IPS DF 6.9 (cell line): ENCODE data around the gene SPTLC2.

Source experiments
- DNase-seq: peaks from one replicate; pipeline ENCODE4 v3.0.0-alpha.2; 2013; ENCODE audit warnings: low read depth, low spot score
- H3K27ac ChIP-seq: one replicate; pipeline ENCODE4 v1.5.1; 2013; ENCODE audit warnings: low read length, control low read depth
- H3K27me3 ChIP-seq: 2 replicates; pipeline ENCODE4 v1.6.1; 2013; ENCODE audit warnings: mild to moderate bottlenecking, low read length; ENCODE audit not compliant: control insufficient read depth, insufficient read depth
- H3K36me3 ChIP-seq: 2 replicates; pipeline ENCODE4 v1.6.1; 2013; ENCODE audit warnings: low read length; ENCODE audit not compliant: control insufficient read depth, insufficient read depth
- H3K4me1 ChIP-seq: 2 replicates; pipeline ENCODE4 v1.6.1; 2013; ENCODE audit warnings: low read length; ENCODE audit not compliant: control insufficient read depth, insufficient read depth
- H3K4me3 ChIP-seq: 2 replicates; pipeline ENCODE4 v1.5.1; 2013; ENCODE audit warnings: mild to moderate bottlenecking, low read length
- H3K9me3 ChIP-seq: 2 replicates; pipeline ENCODE4 v1.6.1; 2013; ENCODE audit warnings: low read length, inconsistent platforms; ENCODE audit not compliant: control insufficient read depth, insufficient read depth
- WGBS: extraction: QIAGEN DNeasy Blood & Tissue Kit; methylation state at CpG from one replicate; pipeline ENCODE4 v1.1.7; 2013; ENCODE audit warnings: mixed read lengths, missing lambda C conversion rate; ENCODE audit not compliant: insufficient read length, insufficient coverage; 5-methylcytosine and 5-hydroxymethylcytosine counted together

Gene SPTLC2

DNA sequence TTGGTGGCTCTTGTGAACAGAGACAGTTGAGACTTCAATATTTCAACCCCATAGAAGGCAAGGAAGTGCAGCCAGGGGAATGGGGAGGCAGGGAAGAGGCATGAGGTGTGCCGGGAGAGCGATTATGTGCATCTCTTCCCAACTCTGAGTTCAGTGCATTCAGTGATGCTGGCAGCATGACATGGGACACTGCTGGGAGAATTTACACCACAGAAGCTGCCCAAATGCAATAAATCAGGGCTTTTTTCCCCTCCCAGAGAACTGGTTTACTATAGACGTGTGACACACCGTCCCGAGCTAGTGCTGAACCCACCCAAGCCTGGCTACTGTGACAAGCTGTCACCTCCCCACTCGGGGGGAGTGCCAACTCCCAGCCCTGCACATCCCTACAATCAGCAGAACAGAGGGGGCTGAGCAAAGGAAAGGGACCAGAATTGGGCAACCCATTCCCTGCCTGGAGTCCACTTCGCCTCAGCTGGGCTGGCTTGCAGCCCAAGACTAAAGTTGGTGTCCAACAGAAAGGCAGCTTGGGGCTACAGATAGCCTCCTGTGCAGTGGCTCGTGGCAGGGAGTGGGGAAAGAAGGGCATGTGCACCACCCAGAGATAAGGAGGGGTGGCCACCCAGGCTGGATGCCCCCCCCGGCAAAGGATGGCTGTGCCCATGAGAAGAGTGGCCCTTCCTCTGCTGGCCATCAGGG, 141.8 kb downstream of the SPTLC2 start:
- Histone ChIP-seq H3K4me3 (no peak overlapping the region), H3K27ac (no peak overlapping the region), H3K27me3 (no peaks in the 10 kb centered on the region), H3K4me1 (no peaks in the 10 kb centered on the region; the same call in 1 of the 2 replicates), H3K9me3 (no peaks in the 10 kb centered on the region), H3K36me3 (no peaks in the 10 kb centered on the region; the same call in 1 of the 2 replicates)
- no CpG with 5 or more reads among the region's 9 CpGs for WGBS
- no peak for DNase-seq

DNA sequence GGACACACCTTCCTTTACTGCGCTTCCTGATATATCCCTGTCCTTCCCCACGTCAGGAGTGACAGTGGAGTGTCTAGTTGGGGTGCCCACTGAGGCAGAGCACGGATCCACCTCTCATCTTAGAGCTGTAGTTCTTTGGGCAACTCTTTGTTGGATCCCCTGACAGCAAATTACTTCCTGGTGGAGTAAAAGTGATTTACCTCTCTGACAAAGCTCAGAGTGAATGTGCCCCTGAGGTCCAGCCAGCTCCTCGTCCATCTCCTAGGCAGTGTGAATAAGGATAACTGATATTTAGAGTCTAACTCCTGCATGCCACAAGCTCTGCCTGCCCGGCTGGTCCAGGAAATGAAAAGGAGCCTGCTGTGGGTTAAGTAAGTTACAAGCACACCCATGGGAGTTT, 142.5 kb downstream of the SPTLC2 start:
- no peak for DNase-seq
- H3K27ac ChIP-seq, result no peak overlapping the region
- no peaks in the 10 kb centered on the region for H3K9me3 ChIP-seq
- no CpG with 5 or more reads among the region's 5 CpGs for WGBS
- H3K36me3 ChIP-seq, result peaks cover 1% of the 10 kb centered on the region; the same call in 1 of the 2 replicates
- no peaks in the 10 kb centered on the region for H3K27me3 ChIP-seq
- no peak overlapping the region for H3K4me3 ChIP-seq
- H3K4me1 ChIP-seq, result no peaks in the 10 kb centered on the region; the same call in 1 of the 2 replicates

DNA sequence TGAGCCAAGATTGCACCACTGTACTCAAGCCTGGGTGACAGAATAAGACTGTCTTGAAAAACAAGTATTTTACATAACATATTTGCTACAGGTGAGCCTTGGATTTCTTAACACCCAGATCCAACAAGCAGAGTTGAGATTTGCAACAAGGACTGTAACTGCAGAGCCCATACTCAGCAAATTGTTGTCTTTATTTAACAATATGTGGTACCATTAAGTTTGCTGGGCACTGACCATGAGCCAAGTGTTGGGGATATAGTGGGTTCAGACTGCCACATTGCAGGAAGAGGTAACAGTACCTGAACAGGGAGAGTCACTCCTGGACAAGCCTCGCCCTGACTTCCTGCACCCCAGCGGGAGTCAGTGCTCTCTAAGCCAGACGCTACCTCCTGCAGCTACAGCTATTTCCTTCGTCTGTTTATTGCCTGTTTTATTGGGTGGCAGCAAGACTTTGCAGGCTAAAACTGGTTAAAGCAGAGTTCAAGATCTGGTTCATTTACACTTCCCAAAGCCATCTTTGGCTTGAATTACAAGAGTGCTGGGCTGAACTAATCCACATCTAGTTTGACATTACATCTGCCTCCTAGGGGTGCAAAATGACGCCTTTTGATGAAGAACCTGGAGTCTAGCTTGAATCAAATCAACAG, 146.1 kb downstream of the SPTLC2 start:
- no peaks in the 10 kb centered on the region for H3K4me1 ChIP-seq
- no CpG with 5 or more reads among the region's 5 CpGs for WGBS
- H3K9me3 ChIP-seq, result no peaks in the 10 kb centered on the region
- no peaks in the 10 kb centered on the region for H3K27me3 ChIP-seq
- no peak overlapping the region for H3K27ac ChIP-seq
- DNase-seq, result no peak
- peaks cover 11% of the 10 kb centered on the region; the same call in 1 of the 2 replicates for H3K36me3 ChIP-seq
- no peak overlapping the region for H3K4me3 ChIP-seq

DNA sequence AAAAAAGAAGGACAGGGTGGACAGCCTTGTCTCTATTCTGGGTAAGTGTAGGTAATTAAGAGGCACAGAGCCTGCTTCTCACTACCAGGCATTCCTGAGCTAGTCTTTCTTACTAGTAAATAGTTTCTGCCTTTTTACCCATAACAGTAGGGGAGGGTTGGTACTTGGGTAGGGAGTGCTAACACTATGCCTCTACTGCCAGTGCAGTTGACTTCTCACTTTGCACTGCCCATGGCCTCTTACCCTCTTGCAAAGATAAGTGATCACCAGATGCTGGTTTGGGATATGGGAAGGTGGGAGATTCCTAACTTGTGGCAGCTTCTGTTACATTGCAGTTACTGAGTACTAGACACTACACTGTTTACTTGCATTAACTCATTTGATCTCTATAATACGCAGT, 146.9 kb downstream of the SPTLC2 start:
- no peak for DNase-seq
- H3K9me3 ChIP-seq, result no peaks in the 10 kb centered on the region
- H3K36me3 ChIP-seq, result peaks cover 17% of the 10 kb centered on the region; the same call in 1 of the 2 replicates

DNA sequence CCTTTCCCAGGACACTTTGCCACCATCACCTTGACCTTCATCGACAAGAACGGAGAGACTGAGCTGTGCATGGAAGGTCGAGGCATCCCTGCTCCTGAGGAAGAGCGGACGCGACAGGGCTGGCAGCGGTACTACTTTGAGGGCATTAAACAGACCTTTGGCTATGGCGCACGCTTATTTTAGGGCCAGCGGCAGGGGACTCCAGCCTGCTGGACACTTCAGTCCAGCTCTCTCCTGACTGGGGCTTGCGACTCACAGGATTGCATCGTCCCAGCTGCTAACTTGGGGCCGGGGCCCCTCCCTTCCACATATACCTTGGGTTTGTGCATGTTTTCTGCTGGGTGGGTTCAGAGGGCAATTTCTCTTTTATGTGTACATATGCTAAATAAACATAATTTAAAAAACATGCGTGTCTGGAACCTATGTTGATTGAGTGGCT, 147.4 kb downstream of the SPTLC2 start:
- no peak for DNase-seq
- H3K27ac ChIP-seq, result no peak overlapping the region
- no CpG with 5 or more reads among the region's 14 CpGs for WGBS
- peaks cover 19% of the 10 kb centered on the region; the same call in 1 of the 2 replicates for H3K36me3 ChIP-seq
- no peaks in the 10 kb centered on the region for H3K4me1 ChIP-seq
- no peak overlapping the region for H3K4me3 ChIP-seq
- H3K9me3 ChIP-seq, result no peaks in the 10 kb centered on the region
- H3K27me3 ChIP-seq, result no peaks in the 10 kb centered on the region

More for the DNA sequence above, 146.9 kb downstream of the SPTLC2 start:
- no CpG with 5 or more reads among the region's 1 CpG for WGBS
- Histone ChIP-seq H3K4me3 (no peak overlapping the region), H3K4me1 (no peaks in the 10 kb centered on the region), H3K27me3 (no peaks in the 10 kb centered on the region), H3K27ac (no peak overlapping the region)

DNA sequence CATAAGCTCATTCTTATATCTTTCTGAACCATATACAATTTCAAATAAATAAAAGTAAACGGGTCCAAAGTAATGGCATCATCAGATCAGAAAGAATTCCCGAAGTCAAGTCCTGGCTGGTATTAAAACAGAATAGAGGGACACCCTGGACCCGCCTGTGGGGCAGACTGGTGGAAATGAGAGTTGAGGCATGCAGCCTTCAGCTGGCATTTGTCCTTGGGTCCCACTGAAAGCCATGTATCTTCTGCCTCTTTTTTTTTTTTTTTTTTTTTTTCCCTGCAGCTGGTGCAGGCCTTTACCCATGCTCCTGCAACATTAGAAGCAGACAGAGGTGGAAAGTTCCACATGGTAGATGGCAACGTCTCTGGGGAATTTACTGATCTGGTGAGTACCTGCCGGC, 148.6 kb downstream of the SPTLC2 start:
- no peaks in the 10 kb centered on the region for H3K27me3 ChIP-seq
- H3K9me3 ChIP-seq, result no peaks in the 10 kb centered on the region
- H3K4me3 ChIP-seq, result no peak overlapping the region
- H3K36me3 ChIP-seq, result peaks cover 22% of the 10 kb centered on the region; the same call in 1 of the 2 replicates
- no peak for DNase-seq
- H3K4me1 ChIP-seq, result no peaks in the 10 kb centered on the region
- H3K27ac ChIP-seq, result no peak overlapping the region
- no CpG with 5 or more reads among the region's 5 CpGs for WGBS

DNA sequence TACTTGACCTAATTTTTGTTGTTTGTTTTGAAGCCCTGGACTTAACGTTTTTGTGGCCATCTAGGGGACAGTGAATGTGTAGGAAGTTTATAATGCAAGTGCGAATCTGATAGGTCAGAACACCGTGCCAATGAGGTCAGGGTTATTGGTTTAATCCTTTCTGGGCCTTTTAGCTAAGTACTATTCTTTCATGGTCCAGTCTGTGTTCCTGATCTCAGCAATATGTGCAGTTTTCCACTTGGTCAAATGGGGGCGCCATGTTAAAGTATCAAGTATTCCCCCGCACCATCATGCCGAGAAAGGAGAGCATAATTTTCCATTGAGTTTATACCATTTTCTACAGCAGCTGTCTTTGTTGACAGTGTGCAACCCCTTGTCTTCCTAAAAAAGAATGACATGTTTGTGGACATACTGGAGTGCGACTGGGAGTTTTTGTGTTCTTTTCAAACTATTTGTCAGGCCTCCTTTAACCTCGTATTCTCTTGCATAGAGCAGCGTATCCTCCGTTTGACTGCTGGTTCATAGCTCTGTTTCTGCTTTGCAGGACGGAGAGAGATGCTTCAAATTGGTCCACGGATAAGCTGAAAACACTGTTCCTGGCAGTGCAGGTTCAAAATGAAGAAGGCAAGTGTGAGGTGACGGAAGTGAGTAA, 157.2 kb downstream of the SPTLC2 start:
- no peak overlapping the region for H3K27ac ChIP-seq

DNA sequence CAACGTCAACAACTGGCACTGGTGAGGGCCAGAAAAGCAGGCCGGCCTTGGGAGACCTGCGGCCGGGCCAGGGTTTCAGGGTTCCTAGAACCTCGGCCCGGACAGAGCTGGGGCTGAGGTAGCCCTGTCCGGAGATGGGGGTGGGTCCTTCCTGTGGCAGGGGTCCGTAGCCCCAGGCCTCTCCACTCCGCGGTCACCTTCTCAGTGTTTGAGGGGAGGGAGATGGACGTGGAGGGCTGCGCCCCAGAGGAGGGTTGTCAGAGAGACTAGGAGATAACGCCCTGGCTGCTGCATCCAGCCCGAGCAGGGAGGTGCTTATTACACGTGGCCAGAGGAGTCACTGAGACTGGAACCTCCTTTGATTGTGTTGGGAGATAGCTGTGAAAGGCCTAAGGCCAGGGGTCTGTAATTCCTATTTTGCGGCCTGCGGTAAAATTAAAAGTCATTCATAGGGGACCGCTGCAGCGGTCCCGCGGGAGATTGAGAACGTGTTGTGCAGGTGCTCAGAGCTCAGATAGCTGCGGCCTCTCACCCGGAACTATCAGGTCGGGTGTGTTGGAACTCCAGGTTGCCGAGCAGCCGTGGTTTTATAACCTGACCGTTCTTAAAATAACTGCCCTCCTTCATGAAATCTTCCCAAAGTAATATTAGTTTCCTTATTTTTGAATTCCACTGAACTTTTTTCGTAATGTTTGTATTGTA, 158.0 kb downstream of the SPTLC2 start:
- no CpG with 5 or more reads among the region's 29 CpGs for WGBS
- Histone ChIP-seq H3K27ac (no peak overlapping the region), H3K9me3 (no peaks in the 10 kb centered on the region), H3K4me3 (peak overlapping the region; percentile 94), H3K4me1 (no peaks in the 10 kb centered on the region), H3K27me3 (no peaks in the 10 kb centered on the region), H3K36me3 (peaks cover 15% of the 10 kb centered on the region; the same call in 1 of the 2 replicates)
- DNase-seq, result no peak

More for the DNA sequence above, 157.2 kb downstream of the SPTLC2 start:
- H3K27me3 ChIP-seq, result no peaks in the 10 kb centered on the region
- no CpG with 5 or more reads among the region's 13 CpGs for whole genome bisulfite sequencing
- no peaks in the 10 kb centered on the region for H3K4me1 ChIP-seq
- DNase-seq, result peak; percentile 52
- peak overlapping the region; percentile 94; the same call in 1 of the 2 replicates for H3K4me3 ChIP-seq
- H3K36me3 ChIP-seq, result peaks cover 15% of the 10 kb centered on the region; the same call in 1 of the 2 replicates
- H3K9me3 ChIP-seq, result no peaks in the 10 kb centered on the region

DNA sequence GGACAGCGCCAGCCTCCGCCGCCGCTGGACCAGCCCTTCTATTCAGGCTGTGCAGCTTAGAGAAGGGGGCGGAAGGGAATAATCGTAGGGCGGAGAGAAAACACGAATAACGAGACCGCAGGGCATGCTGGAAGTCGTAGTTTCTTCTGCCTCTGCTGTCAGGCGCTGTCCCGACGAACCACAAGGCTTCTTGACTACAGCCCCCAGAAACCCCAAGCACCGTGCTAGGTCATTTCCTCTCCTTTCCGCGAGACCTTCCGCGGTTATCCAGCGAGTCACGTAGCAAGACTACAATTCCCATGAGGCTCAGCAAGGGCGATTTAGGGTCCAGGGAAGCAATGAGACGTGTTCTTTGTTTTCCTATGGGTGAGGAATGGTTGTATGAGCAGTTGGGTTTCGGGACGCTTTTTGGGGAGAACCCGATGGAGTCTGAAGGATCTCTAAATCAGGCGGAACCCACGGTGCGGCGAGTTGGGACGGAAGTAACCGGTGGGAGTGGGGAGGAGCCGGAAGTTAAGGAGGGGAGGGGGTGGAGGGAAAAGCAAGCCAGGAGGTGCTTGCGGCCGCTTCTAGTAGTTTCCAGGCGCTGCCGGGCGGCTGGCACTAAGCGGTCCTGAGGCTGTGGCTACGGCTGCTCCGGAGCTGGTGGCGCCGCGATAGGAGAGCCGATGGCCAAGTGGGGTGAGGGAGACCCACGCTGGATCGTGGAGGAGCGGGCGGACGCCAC, 158.8 kb downstream of the SPTLC2 start, which contains the start of the genes AHSA1 and VIPAS39:
Gene AHSA1, plus strand, starts transcription at position 572 of the 727 bp plus-strand sequence. Its CDS starts 97 bp downstream, at position 669.
Gene VIPAS39, minus strand, starts transcription at position 80 of the 727 bp plus-strand sequence. CDS start 3,499 bp downstream, outside the sequence.
- Histone ChIP-seq H3K27ac (no peak within 1 kb of the TSS), H3K36me3 (peaks cover 11% of the 10 kb centered on the region; the same call in 1 of the 2 replicates), H3K27me3 (no peaks in the 10 kb centered on the region), H3K4me1 (no peaks in the 10 kb centered on the region), H3K9me3 (no peaks in the 10 kb centered on the region), H3K4me3 (peak within 1 kb of the TSS; percentile 94)
- DNase-seq, result peak; percentile 99
- WGBS, result no CpG with 5 or more reads among the region's 50 CpGs
